Heart left ventricle (tissue), 16 donors: ENCODE results near the gene NAPB. TPM values are rescaled to one million over a fixed set of nuclear protein-coding genes. Genes with fewer than 3 reads are reported as not detected.

Source experiments
- ATAC-seq, 4 donors: fragments of 200-7000 bp; cut with Tn5 transposase; one replicate each; pipeline ENCODE4 v1.9.1; 2020 to 2022; ENCODE audit warnings: moderate library complexity in 4 of 4, mild to moderate bottlenecking in 3 of 4, moderate number of reproducible peaks in 1 of 4
- DNase-seq, 5 donors: peaks; one replicate each; pipeline ENCODE4 v3.0.0-alpha.2; 2020
- H3K27ac ChIP-seq, 12 donors: fragments of 200-600 bp; sonication (generic) in 4 of 12; one replicate each; pipeline versions ENCODE4 v1.5.0 to v1.8.0; 2016 to 2022; ENCODE audit warnings: mild to moderate bottlenecking in 2 of 12
- H3K27me3 ChIP-seq, 9 donors: fragments of 200-600 bp; sonication (generic) in 2 of 9; one replicate each; pipeline versions ENCODE4 v1.5.1 to v1.8.0; 2016 to 2022; ENCODE audit warnings: mild to moderate bottlenecking in 3 of 9
- H3K36me3 ChIP-seq, 9 donors: fragments of 200-600 bp; sonication (generic) in 2 of 9; one replicate each; pipeline versions ENCODE4 v1.5.0 to v1.8.0; 2018 to 2022; ENCODE audit warnings: mild to moderate bottlenecking in 2 of 9
- H3K4me1 ChIP-seq, 12 donors: fragments of 200-600 bp; sonication (generic) in 4 of 12; one replicate each; pipeline versions ENCODE4 v1.5.0 to v1.8.0; 2016 to 2022; ENCODE audit warnings: mild to moderate bottlenecking in 3 of 12
- H3K4me3 ChIP-seq, 12 donors: fragments of 200-600 bp; sonication (generic) in 4 of 12; one replicate each; pipeline versions ENCODE4 v1.5.0 to v1.8.0; 2017 to 2022; ENCODE audit warnings: mild to moderate bottlenecking in 9 of 12, moderate library complexity in 4 of 12
- H3K9me3 ChIP-seq, 12 donors: fragments of 200-600 bp; sonication (generic) in 4 of 12; one replicate each; pipeline versions ENCODE4 v1.5.0 to v1.8.0; 2016 to 2022; ENCODE audit warnings: mild to moderate bottlenecking in 1 of 12
- CTCF ChIP-seq, 12 donors: fragments of 200-600 bp; sonication (generic) in 4 of 12; IDR thresholded peaks; one replicate each; pipeline versions ENCODE4 v1.5.0 to v1.8.0; 2018 to 2022; ENCODE audit warnings: antibody characterized with exemption in 12 of 12, mild to moderate bottlenecking in 5 of 12
- POLR2A ChIP-seq, 2 donors: fragments of 450-650 bp; IDR thresholded peaks; one replicate each; pipeline ENCODE4 v1.6.1; 2017; ENCODE audit warnings: antibody characterized with exemption in 2 of 2, mild to moderate bottlenecking in 2 of 2, moderate library complexity in 2 of 2
- WGBS, 4 donors: extraction: QIAGEN DNeasy Blood & Tissue Kit in 2 of 4; methylation state at CpG; one replicate each; pipeline versions ENCODE4 v1.1.5 to v1.1.7; 2013 to 2018; 5-methylcytosine and 5-hydroxymethylcytosine counted together
- intact Hi-C, 10 donors: fragments of 100-400 bp; cut with DNase I; formaldehyde crosslinking; loops; one replicate each; pipeline versions ENCODE4 v1.11.1 to v1.14.2; 2022
- polyA plus RNA-seq, 2 donors: library from polyadenylated mRNA; stranded (reverse); fragments of 200-250 nt; gene quantifications; one replicate each; pipeline ENCODE4 v1.2.3, GENCODE V29; 2013
- total RNA-seq, 9 donors: library from RNA; depleted of rRNA in 2 of 9; stranded (reverse); fragments of >200 nt in 2 of 9; fragmentation: NEBNext Ultra II Directional in 3 of 9; extraction: Animal tissue kit (Norgen Biotek cat#: 25700) in 3 of 9; gene quantifications; one replicate each; pipeline versions ENCODE4 v1.1.0 to v1.2.4, GENCODE V29; 2016 to 2023
- donor health status: ischemic (EF 13 %, LVEDD 7.1; RV severe dilation, severe dysfunction).
- donor health status: healthy with polysubstance abuse.
- donor health status: DM: no; HTN: yes; CAD: no.
- donor health status: DM: no; HTN: no; CAD: no.
- donor health status: ischemic (EF 25% LVEDD 6.9; RV normal size, moderate dysfunction).
- donor health status: ischemic (EF 25% LVEDD 5.7; RV mildly dilated, moderate dysfunction).
- donor health status: healthy.
- donor health status: DM: yes; HTN: yes; CAD: no.
- donor health status: ischemic (EF 35%, LVEDD 5.7; RV mildly dilated, moderate dysfunction).
- donor health status: nonischemic (EF 11% LVEDD 7.7; RV severe dilation, severe dysfunction).
- donor health status: DM: yes; HTN: yes; CAD: no.
- donor health status: PGD.
- donor health status: ischemic (EF 29% LVEDD 5.4; RV normal size, mild dysfunction).
- donor health status: nonischemic (EF 23%, LVEDD 6.1; RV moderate dilation, normal function).

Gene NAPB
- total and polyA plus RNA-seq, 11 donors, result 2.8 to 8.4 (median 4.7) TPM

- no peaks in the 10 kb centered on the region for H3K9me3 ChIP-seq
- H3K27ac ChIP-seq, result peak overlapping the region; percentile 95 to 100 (median 100)
- H3K27me3 ChIP-seq, result no peaks in the 10 kb centered on the region
- no peak for DNase-seq
- no peak for ATAC-seq
- peaks cover 3 to 68% (median 46%) of the 10 kb centered on the region in 12 donors for H3K4me1 ChIP-seq
- 35 to 62% (median 51%) methylated on average over 1 of the region's 1 CpG for WGBS, 4 donors
- TF ChIP-seq POLR2A (IDR thresholded peaks at IDR 0.05), result no peak
- TF ChIP-seq CTCF (IDR thresholded peaks at IDR 0.05), result no peak
- intact Hi-C loops, result loop anchor here in 9 of 10 donors (5.0 to 10.0 kb wide), 9 partner anchors 37 to 277 kb away; partner anchors contain the start of genes NAPB (in 4 of the 9), CST9 (in 2 of the 9) and CST3 (in 1 of the 9)
- peaks cover 0 to 18% (median 16%) of the 10 kb centered on the region in 9 donors for H3K36me3 ChIP-seq
- H3K4me3 ChIP-seq, result peak overlapping the region in 6 of 12 donors; percentile 69 to 94 (median 86)
Measured at GRCh38 chr20:23360531-23360930, 60.8 kb downstream of the NAPB start.

GRCh38 chr20:23358923-23359593, 62.2 kb downstream of the NAPB start:
- ATAC-seq (no peak), DNase-seq (no peak)
- peaks cover 0 to 16% (median 14%) of the 10 kb centered on the region in 9 donors for H3K36me3 ChIP-seq
- H3K27ac ChIP-seq, result peak overlapping the region in 11 of 12 donors; percentile 95 to 100 (median 97)
- no peaks in the 10 kb centered on the region for H3K27me3 ChIP-seq
- no peak for TF ChIP-seq POLR2A (IDR thresholded peaks at IDR 0.05)
- TF ChIP-seq CTCF (IDR thresholded peaks at IDR 0.05), result no peak
- intact Hi-C loops, result loop anchor here in 3 of 10 donors (1.0 to 10.0 kb wide), 4 partner anchors 9 to 246 kb away; partner anchors contain the start of genes CST9 (in 1 of the 3), NAPB (in 1 of the 3) and NXT1 (in 1 of the 3)
- peaks cover 3 to 62% (median 38%) of the 10 kb centered on the region in 12 donors for H3K4me1 ChIP-seq
- no peaks in the 10 kb centered on the region for H3K9me3 ChIP-seq
- WGBS, 4 donors, result 46 to 56% (median 49%) methylated on average over 7 of the region's 7 CpGs
- peak overlapping the region in 5 of 12 donors; percentile 64 to 84 (median 72) for H3K4me3 ChIP-seq

- H3K36me3 ChIP-seq, result peaks cover 0 to 22% (median 17%) of the 10 kb centered on the region in 9 donors
- H3K27ac ChIP-seq, result peak overlapping the region in 11 of 12 donors; percentile 95 to 100 (median 97)
- H3K4me3 ChIP-seq, result peak overlapping the region in 11 of 12 donors; percentile 46 to 84 (median 70)
- intact Hi-C loops, result loop anchor here in 3 of 10 donors (1.0 to 10.0 kb wide), 4 partner anchors 8 to 246 kb away; partner anchors contain the start of genes CST9 (in 1 of the 3), NAPB (in 1 of the 3) and NXT1 (in 1 of the 3)
- TF ChIP-seq POLR2A (IDR thresholded peaks at IDR 0.05) (no peak), CTCF (IDR thresholded peaks at IDR 0.05) (peak in 1 of 12 donors; percentile 10)
- peaks cover 3 to 56% (median 34%) of the 10 kb centered on the region in 12 donors for H3K4me1 ChIP-seq
- ATAC-seq, result no peak
- no peak for DNase-seq
- no peaks in the 10 kb centered on the region for H3K9me3 ChIP-seq
- H3K27me3 ChIP-seq, result no peaks in the 10 kb centered on the region
- 18 to 30% (median 20%) methylated on average over 6 of the region's 6 CpGs for WGBS, 4 donors
Measured at GRCh38 chr20:23358563-23358906, 62.8 kb downstream of the NAPB start.
